Psoas muscle (tissue), 8 donors: ENCODE data around the gene ZNF780A. TPM values are rescaled to one million over a fixed set of nuclear protein-coding genes. Genes with fewer than 3 reads are reported as not detected.

Experiments
- ATAC-seq, 4 donors: fragments of 200-7000 bp; cut with Tn5 transposase; one replicate each; pipeline ENCODE4 v1.9.1; 2020; ENCODE audit warnings: moderate library complexity in 3 of 4, mild to moderate bottlenecking in 2 of 4
- DNase-seq, 2 donors: peaks; one replicate each; pipeline ENCODE4 v3.0.0-alpha.2; 2020
- H3K27ac ChIP-seq: fragments of 200-600 bp; one replicate; pipeline ENCODE4 v1.8.0; 2022
- H3K27me3 ChIP-seq, 3 donors: fragments of 200-600 bp in 1 of 3; one replicate each; pipeline versions ENCODE4 v1.6.1 to v1.8.0; 2013 to 2022; ENCODE audit warnings: low read length in 2 of 3, mild to moderate bottlenecking in 2 of 3, moderate library complexity in 1 of 3; ENCODE audit not compliant: insufficient read depth in 3 of 3
- H3K36me3 ChIP-seq, 2 donors: fragments of 200-600 bp in 1 of 2; one replicate each; pipeline versions ENCODE4 v1.6.1 to v1.8.0; 2013 to 2022; ENCODE audit warnings: low read depth in 1 of 2, mild to moderate bottlenecking in 1 of 2, moderate library complexity in 1 of 2; ENCODE audit not compliant: insufficient read depth in 1 of 2
- H3K4me1 ChIP-seq: fragments of 200-600 bp; one replicate; pipeline ENCODE4 v1.8.0; 2022
- H3K4me3 ChIP-seq: fragments of 200-600 bp; one replicate; pipeline ENCODE4 v1.8.0; 2022; ENCODE audit warnings: mild to moderate bottlenecking
- H3K9me3 ChIP-seq: fragments of 200-600 bp; one replicate; pipeline ENCODE4 v1.8.0; 2022
- WGBS, 3 donors: extraction: QIAGEN DNeasy Blood & Tissue Kit; methylation state at CpG; one replicate each; pipeline versions ENCODE4 v1.1.6 to v1.1.7; 2013; 5-methylcytosine and 5-hydroxymethylcytosine counted together
- intact Hi-C, 2 donors: fragments of 100-400 bp; cut with DNase I; formaldehyde crosslinking; loops; one replicate each; pipeline versions ENCODE4 v1.11.0 to v1.14.2; 2022
- polyA plus RNA-seq, 3 donors: library from polyadenylated mRNA; stranded (reverse); fragments of 200-250 nt; gene quantifications; one replicate each; pipeline ENCODE4 v1.2.3, GENCODE V29; 2013
- total RNA-seq, 4 donors: library from RNA; stranded (reverse); fragmentation: NEBNext Ultra II Directional in 2 of 4; extraction: Animal tissue kit (Norgen Biotek cat#: 25700) in 2 of 4; gene quantifications; one replicate each; pipeline versions ENCODE4 v1.2.1 to v1.2.4, GENCODE V29; 2021 to 2023
- TF ChIP-seq, protein P1 (sequence below): fragments of 200-600 bp; IDR thresholded peaks from one replicate; pipeline ENCODE4 v1.8.0; 2022; ENCODE audit warnings: antibody characterized with exemption
- donor health status: healthy with polysubstance abuse.
- donor health status: DM: no; HTN: no; CAD: no; lungs with moderate emphysema.
- donor health status: Bipolar disorder and iron deficiency.
- donor health status: healthy.
- donor health status: DM: yes; HTN: yes; CAD: no.
- donor health status: DM: no; HTN: no; CAD: no.
- donor health status: DM: no; HTN: no; CAD: no.
- donor health status: DM: yes; HTN: yes; CAD: no.

ZNF780A gene
- total and polyA plus RNA-seq, 7 donors: 4.2 to 11.8 (median 5.9) TPM

DNA sequence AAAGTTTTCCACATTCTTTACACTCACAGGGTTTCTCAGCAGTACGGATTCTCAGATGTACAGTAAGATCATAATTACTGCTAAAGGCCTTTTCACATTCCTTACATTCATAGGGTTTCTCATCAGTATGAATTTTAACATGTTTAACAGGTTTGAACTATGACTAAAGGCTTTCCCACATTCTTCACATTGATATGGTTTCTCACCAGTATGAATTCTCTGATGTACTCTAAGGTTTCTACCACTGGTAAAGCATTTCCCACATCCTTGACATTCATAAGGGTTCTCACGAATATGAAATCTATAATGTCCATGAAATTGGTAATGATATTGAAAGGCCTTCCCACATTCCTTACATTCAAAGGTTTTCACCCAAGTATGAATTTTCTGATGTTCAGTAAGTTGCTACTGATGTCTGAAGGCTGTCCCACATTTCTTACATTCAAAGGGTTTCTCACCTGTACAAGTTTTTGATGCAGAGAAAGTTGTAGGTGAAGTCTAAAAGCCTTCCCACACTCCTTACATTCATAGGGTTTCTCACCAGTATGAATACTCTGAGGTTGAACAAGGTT, 56.7 kb downstream of the ZNF780A start:
- no peaks in the 10 kb centered on the region for H3K27me3 ChIP-seq
- WGBS, 3 donors: 95 to 100% (median 98%) methylated on average over 2 of the region's 2 CpGs
- H3K36me3 ChIP-seq: peaks cover 0 to 24% of the 10 kb centered on the region in 2 donors
- H3K4me1 ChIP-seq: no peaks in the 10 kb centered on the region
- intact Hi-C loops: no loop called here
- H3K9me3 ChIP-seq: peaks cover 82% of the 10 kb centered on the region
- ATAC-seq (no peak), DNase-seq (no peak)
- TF ChIP-seq, protein P1, sequence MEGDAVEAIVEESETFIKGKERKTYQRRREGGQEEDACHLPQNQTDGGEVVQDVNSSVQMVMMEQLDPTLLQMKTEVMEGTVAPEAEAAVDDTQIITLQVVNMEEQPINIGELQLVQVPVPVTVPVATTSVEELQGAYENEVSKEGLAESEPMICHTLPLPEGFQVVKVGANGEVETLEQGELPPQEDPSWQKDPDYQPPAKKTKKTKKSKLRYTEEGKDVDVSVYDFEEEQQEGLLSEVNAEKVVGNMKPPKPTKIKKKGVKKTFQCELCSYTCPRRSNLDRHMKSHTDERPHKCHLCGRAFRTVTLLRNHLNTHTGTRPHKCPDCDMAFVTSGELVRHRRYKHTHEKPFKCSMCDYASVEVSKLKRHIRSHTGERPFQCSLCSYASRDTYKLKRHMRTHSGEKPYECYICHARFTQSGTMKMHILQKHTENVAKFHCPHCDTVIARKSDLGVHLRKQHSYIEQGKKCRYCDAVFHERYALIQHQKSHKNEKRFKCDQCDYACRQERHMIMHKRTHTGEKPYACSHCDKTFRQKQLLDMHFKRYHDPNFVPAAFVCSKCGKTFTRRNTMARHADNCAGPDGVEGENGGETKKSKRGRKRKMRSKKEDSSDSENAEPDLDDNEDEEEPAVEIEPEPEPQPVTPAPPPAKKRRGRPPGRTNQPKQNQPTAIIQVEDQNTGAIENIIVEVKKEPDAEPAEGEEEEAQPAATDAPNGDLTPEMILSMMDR: no peak
- no peak overlapping the region for H3K4me3 ChIP-seq
- no peak overlapping the region for H3K27ac ChIP-seq

DNA sequence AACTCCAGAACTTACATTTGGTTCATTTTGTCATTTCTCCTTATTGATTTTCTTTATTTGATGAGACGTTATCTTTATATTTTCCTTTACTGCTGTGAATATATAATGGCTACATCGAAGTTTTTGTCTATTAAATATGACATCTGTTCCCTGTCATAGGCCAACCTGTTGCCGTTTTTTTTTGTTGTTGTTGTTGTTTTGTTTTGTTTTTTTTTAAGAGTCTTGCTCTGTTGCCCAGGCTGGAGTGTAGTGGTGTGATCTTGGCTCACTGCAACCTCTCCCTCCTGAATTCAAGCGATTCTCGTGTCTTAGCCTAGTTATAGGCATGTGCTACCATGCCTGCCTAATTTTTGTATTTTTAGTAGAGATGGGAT, 64.2 kb downstream of the ZNF780A start:
- no peaks in the 10 kb centered on the region for H3K27me3 ChIP-seq
- TF ChIP-seq, protein P1: no peak
- no peaks in the 10 kb centered on the region for H3K36me3 ChIP-seq
- no peak overlapping the region for H3K27ac ChIP-seq
- ATAC-seq (no peak), DNase-seq (no peak)
- H3K9me3 ChIP-seq: peaks cover 76% of the 10 kb centered on the region
- no peak overlapping the region for H3K4me3 ChIP-seq
- WGBS, 3 donors: 87 to 96% (median 96%) methylated on average over 5 of the region's 5 CpGs
- H3K4me1 ChIP-seq: no peaks in the 10 kb centered on the region
- intact Hi-C loops: no loop called here

DNA sequence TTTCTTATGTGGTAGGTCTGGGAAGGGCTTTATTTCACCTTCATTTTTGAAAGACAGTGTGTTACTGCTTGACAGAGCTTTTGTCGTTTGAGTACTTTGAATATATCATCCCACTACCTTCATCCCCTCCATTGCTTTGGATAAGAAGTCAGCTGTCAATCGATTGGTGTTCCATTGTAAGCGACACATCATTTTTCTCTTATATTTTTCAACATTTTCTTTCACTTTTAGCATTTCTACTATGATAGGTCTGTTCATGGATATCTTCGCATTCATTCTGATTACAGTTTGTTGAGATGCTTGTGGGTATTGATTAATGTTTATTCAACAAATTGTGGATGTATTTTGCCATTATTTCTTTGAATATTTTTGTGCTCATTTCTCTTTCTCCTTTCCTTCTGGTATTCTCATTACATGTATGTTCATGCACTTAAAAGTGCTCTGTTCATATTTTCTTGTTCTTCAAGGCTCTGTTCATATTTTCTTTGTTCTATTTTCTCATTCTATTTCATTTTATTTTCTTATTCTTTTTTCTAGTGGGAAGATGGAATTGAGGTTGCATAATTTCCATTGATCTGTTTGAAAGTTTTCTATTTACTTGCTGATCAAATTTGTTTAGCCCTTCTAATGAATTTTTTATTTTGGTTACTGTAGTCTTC, 64.7 kb downstream of the ZNF780A start:
- H3K27me3 ChIP-seq: no peaks in the 10 kb centered on the region
- H3K9me3 ChIP-seq: peaks cover 71% of the 10 kb centered on the region
- H3K27ac ChIP-seq: no peak overlapping the region
- no peak for DNase-seq
- TF ChIP-seq, protein P1: no peak
- no peaks in the 10 kb centered on the region for H3K4me1 ChIP-seq
- WGBS, 3 donors: 94 to 96% (median 94%) methylated on average over 4 of the region's 4 CpGs
- intact Hi-C loops: no loop called here
- no peak for ATAC-seq
- H3K4me3 ChIP-seq: no peak overlapping the region
- no peaks in the 10 kb centered on the region for H3K36me3 ChIP-seq

DNA sequence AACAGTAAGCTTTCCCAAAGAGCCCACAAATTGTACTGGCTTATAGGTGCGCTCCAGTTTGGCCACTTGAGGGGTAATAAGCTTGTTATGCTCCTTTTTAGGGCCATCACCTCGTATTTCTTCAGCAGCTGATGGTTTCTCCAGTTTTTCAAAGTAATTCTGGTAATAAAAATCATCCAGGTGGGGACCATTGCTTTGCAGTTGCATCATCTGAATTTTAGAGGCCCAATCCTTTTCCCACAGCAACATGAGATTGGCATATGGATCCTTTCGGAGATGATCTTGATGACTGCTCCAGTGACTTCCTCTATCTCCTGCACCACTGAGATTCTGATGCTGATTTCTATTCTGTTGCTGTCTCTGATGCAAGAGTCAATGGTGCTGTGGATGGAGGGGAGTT, 66.8 kb downstream of the ZNF780A start:
- WGBS, 3 donors: 80 to 85% (median 81%) methylated on average over 3 of the region's 3 CpGs
- Histone ChIP-seq H3K9me3 (peaks cover 72% of the 10 kb centered on the region), H3K4me3 (no peak overlapping the region), H3K27me3 (no peaks in the 10 kb centered on the region), H3K36me3 (no peaks in the 10 kb centered on the region), H3K27ac (no peak overlapping the region), H3K4me1 (no peaks in the 10 kb centered on the region)
- DNase-seq: no peak
- intact Hi-C loops: no loop called here
- TF ChIP-seq, protein P1: no peak
- ATAC-seq: no peak

Other genes with a start within 250 kb of the ZNF780A start
- gene FBL, start 244.6 kb downstream of the ZNF780A start, total RNA-seq: 100 to 1,000 TPM in 3 of 4 donors, 10 to 100 TPM in 1; 70.3 to 150 (median 114) TPM
- 100 to 1,000 TPM; 142 to 267 (median 162) TPM for gene FBL, start 244.6 kb downstream of the ZNF780A start, polyA plus RNA-seq
- 1 to 10 TPM; 7.1 to 8.7 (median 8.3) TPM for gene FCGBP, start 156.3 kb downstream of the ZNF780A start, total RNA-seq
- gene FCGBP, start 156.3 kb downstream of the ZNF780A start, polyA plus RNA-seq: under 1 TPM; 0.45 to 0.77 (median 0.48) TPM
- gene PSMC4, start 119.8 kb downstream of the ZNF780A start, total RNA-seq: 100 to 1,000 TPM in 2 of 4 donors, 10 to 100 TPM in 2; 76.0 to 154 (median 104) TPM
- gene PSMC4, start 119.8 kb downstream of the ZNF780A start, polyA plus RNA-seq: 100 to 1,000 TPM; 132 to 310 (median 229) TPM
- 1 to 10 TPM; 3.7 to 9.2 (median 6.4) TPM for gene ZNF546, start 93.9 kb downstream of the ZNF780A start, total RNA-seq
- gene ZNF546, start 93.9 kb downstream of the ZNF780A start, polyA plus RNA-seq: 1 to 10 TPM; 1.0 to 6.2 (median 1.9) TPM
- gene ZNF780B, start 34.7 kb downstream of the ZNF780A start, total RNA-seq: 1 to 10 TPM; 4.3 to 8.8 (median 6.6) TPM
- gene ZNF780B, start 34.7 kb downstream of the ZNF780A start, polyA plus RNA-seq: 1 to 10 TPM; 1.7 to 9.1 (median 2.3) TPM
- 10 to 100 TPM; 18.6 to 22.2 (median 19.5) TPM for gene MAP3K10, start 100.5 kb upstream of the ZNF780A start, total RNA-seq
- gene MAP3K10, start 100.5 kb upstream of the ZNF780A start, polyA plus RNA-seq: 10 to 100 TPM; 10.7 to 35.1 (median 16.0) TPM
- gene TTC9B, start 127.4 kb upstream of the ZNF780A start, total RNA-seq: not detected
- gene TTC9B, start 127.4 kb upstream of the ZNF780A start, polyA plus RNA-seq: under 1 TPM in 1 of 3 donors, not detected in 2; 0.06 TPM
- gene CCNP, start 135.7 kb upstream of the ZNF780A start, total RNA-seq: not detected
- gene CCNP, start 135.7 kb upstream of the ZNF780A start, polyA plus RNA-seq: under 1 TPM in 1 of 3 donors, not detected in 2; 0.04 TPM
- 100 to 1,000 TPM; 135 to 194 (median 173) TPM for gene AKT2, start 194.4 kb upstream of the ZNF780A start, total RNA-seq
- gene AKT2, start 194.4 kb upstream of the ZNF780A start, polyA plus RNA-seq: 100 to 1,000 TPM in 1 of 3 donors, 10 to 100 TPM in 2; 81.8 to 139 (median 98.0) TPM